Common myeloid progenitor, CD34-positive (primary cell): ENCODE measurements around the gene RBM10.

ENCODE experiments used
- CTCF ChIA-PET: fragments of 350-600 bp; sonication (Branson Sonifier 250); formaldehyde crosslinking; loops from one replicate; lab custom pipeline; 2021; ENCODE audit warnings: antibody characterized with exemption; lab: Charles Lee
- POLR2A ChIA-PET: fragments of 350-600 bp; sonication (Branson Sonifier 250); formaldehyde crosslinking; loops from one replicate; lab custom pipeline; 2021; ENCODE audit warnings: antibody characterized with exemption; lab: Charles Lee
- DNase-seq, 3 donors: peaks; one replicate each; pipeline versions ENCODE4 v3.0.0 to v3.0.0-alpha.2; 2013
- H3K27ac ChIP-seq, 2 experiments: 1 replicate in 1 of 2; 2 replicates in 1 of 2; pipeline ENCODE4 v1.7.0; 2013; ENCODE audit warnings: inconsistent platforms in 2 of 2, low read length in 2 of 2, mild to moderate bottlenecking in 2 of 2, low read depth in 1 of 2, moderate library complexity in 1 of 2; ENCODE audit not compliant: severe bottlenecking in 2 of 2, insufficient read depth in 1 of 2, poor library complexity in 1 of 2
- H3K27me3 ChIP-seq, 5 experiments: replicated peaks in 2 of 5; 1 replicate in 3 of 5; 2 replicates in 2 of 5; pipeline versions ENCODE4 v1.6.1 to v1.7.0; 2013; ENCODE audit warnings: low read length in 4 of 5, mild to moderate bottlenecking in 2 of 5, moderate library complexity in 2 of 5, inconsistent platforms in 1 of 5; ENCODE audit not compliant: insufficient read depth in 5 of 5, control insufficient read depth in 4 of 5
- H3K36me3 ChIP-seq, 4 experiments: 1 replicate in 2 of 4; 2 replicates in 2 of 4; pipeline versions ENCODE4 v1.6.1 to v1.7.0; 2013; ENCODE audit warnings: low read length in 3 of 4, control low read depth in 1 of 4, mild to moderate bottlenecking in 1 of 4; ENCODE audit not compliant: control insufficient read depth in 4 of 4, insufficient read depth in 4 of 4
- H3K4me1 ChIP-seq, 4 experiments: 1 replicate in 3 of 4; 2 replicates in 1 of 4; pipeline versions ENCODE4 v1.6.1 to v1.7.1; 2013; ENCODE audit warnings: low read length in 3 of 4, mild to moderate bottlenecking in 3 of 4, control low read depth in 1 of 4, inconsistent platforms in 1 of 4, moderate library complexity in 1 of 4; ENCODE audit not compliant: control insufficient read depth in 4 of 4, insufficient read depth in 4 of 4; ENCODE audit errors: control extremely low read depth in 1 of 4
- H3K4me3 ChIP-seq, 7 experiments: 1 replicate in 4 of 7; 2 replicates in 3 of 7; pipeline versions ENCODE4 v1.5.1 to v1.7.0; 2013; ENCODE audit warnings: mild to moderate bottlenecking in 7 of 7, low read length in 6 of 7, moderate library complexity in 6 of 7, inconsistent platforms in 2 of 7, low read depth in 2 of 7, control low read depth in 1 of 7; ENCODE audit not compliant: insufficient read depth in 4 of 7, control insufficient read depth in 1 of 7; ENCODE audit errors: extremely low read depth in 1 of 7
- H3K9me3 ChIP-seq, 5 experiments: 1 replicate in 4 of 5; 2 replicates in 1 of 5; pipeline versions ENCODE4 v1.6.1 to v1.7.1; 2013; ENCODE audit warnings: low read length in 4 of 5, mild to moderate bottlenecking in 2 of 5, inconsistent platforms in 1 of 5, low read depth in 1 of 5, moderate library complexity in 1 of 5; ENCODE audit not compliant: control insufficient read depth in 4 of 5, insufficient read depth in 2 of 5; ENCODE audit errors: control extremely low read depth in 1 of 5
- WGBS: methylation state at CpG from one replicate; pipeline ENCODE4 v1.1.5; 2013; ENCODE audit not compliant: insufficient coverage; 5-methylcytosine and 5-hydroxymethylcytosine counted together

The RBM10 gene

GRCh38 chrX:47175588-47175980 lies 30.6 kb downstream of the RBM10 start:
- 91% methylated on average over 8 of the region's 12 CpGs for WGBS
- no peaks in the 10 kb centered on the region for H3K4me1 ChIP-seq
- DNase-seq = no peak
- ChIA-PET POLR2A (interaction anchor here (0.6 kb wide), 1 partner anchor 181 kb away, joined by 4 read pairs; no protein-coding TSS in a partner anchor), CTCF (interaction anchor here (0.6 to 1.7 kb wide), 2 partner anchors 17 to 112 kb away, joined by 3 to 4 read pairs; no protein-coding TSS in a partner anchor)
- no peak overlapping the region for H3K4me3 ChIP-seq
- peaks cover 4 to 88% (median 50%) of the 10 kb centered on the region in 4 experiments for H3K36me3 ChIP-seq
- H3K27ac ChIP-seq = no peak overlapping the region
- H3K9me3 ChIP-seq = no peaks in the 10 kb centered on the region
- peaks cover 0 to 92% (median 0%) of the 10 kb centered on the region in 5 experiments for H3K27me3 ChIP-seq

- Histone ChIP-seq H3K27me3 (peaks cover 0 to 86% (median 0%) of the 10 kb centered on the region in 5 experiments), H3K27ac (no peak overlapping the region), H3K4me3 (no peak overlapping the region), H3K36me3 (peaks cover 4 to 88% (median 51%) of the 10 kb centered on the region in 4 experiments), H3K9me3 (no peaks in the 10 kb centered on the region), H3K4me1 (no peaks in the 10 kb centered on the region)
- POLR2A ChIA-PET = no interaction called here
- CTCF ChIA-PET = interaction anchor here (1.7 kb wide), 1 partner anchor 18 kb away, joined by 3 read pairs; no protein-coding TSS in a partner anchor
- 82% methylated on average over 20 of the region's 23 CpGs for WGBS
- DNase-seq = no peak
These were observed 31.2 kb downstream of the RBM10 start for GRCh38 chrX:47176101-47176740.

DNA sequence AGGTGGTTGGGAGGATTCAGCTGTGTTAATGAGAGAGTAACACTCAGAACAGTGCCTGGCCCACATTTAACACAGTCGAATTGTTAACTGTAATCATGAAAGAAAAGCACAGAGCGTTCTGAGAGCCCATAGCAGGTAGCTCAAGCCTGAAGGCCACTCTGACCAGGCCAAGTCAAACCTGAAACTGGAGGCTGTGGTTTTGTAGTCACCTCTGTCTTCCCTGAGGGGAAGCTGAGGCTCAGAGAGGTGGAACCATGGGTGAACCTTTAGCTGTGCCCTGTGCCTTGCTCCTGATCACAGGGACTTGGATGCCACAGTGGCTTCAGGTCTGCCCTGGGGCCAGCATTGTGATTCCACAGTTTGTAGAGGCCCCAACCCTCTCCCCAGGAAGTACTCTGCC lies 32.1 kb downstream of the RBM10 start:
- Histone ChIP-seq H3K4me3 (no peak overlapping the region), H3K27me3 (peaks cover 0 to 86% (median 0%) of the 10 kb centered on the region in 5 experiments), H3K36me3 (peaks cover 4 to 89% (median 52%) of the 10 kb centered on the region in 4 experiments), H3K4me1 (no peaks in the 10 kb centered on the region), H3K27ac (no peak overlapping the region), H3K9me3 (no peaks in the 10 kb centered on the region)
- WGBS = 70% methylated on average over 2 of the region's 2 CpGs
- CTCF ChIA-PET = interaction anchor here (1.7 kb wide), 1 partner anchor 19 kb away, joined by 3 read pairs; no protein-coding TSS in a partner anchor
- POLR2A ChIA-PET = no interaction called here
- DNase-seq = no peak

DNA sequence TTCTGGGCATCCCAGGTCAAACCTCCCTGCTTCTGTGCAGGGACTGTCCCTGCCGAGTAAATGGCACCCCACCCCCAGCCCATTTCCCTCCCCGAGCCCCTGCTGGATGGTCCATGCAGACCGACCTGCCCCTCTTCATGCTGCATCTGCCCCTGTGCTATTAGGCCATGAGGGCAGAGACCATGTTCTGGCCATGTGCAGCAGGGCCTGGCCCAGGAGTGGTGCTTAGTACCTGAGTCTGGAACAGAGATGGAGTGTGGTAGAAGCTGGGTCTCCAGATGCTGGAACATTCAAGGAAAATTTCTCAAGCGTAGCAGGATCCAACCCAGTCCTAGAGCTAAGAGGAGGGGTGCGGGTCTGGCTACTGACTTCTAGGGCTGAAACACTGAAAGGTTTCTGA lies 33.3 kb downstream of the RBM10 start:
- 95% methylated on average over 5 of the region's 5 CpGs for WGBS
- H3K36me3 ChIP-seq = peaks cover 3 to 85% (median 50%) of the 10 kb centered on the region in 4 experiments
- no peak overlapping the region for H3K4me3 ChIP-seq
- no peak overlapping the region for H3K27ac ChIP-seq
- no peak for DNase-seq
- H3K9me3 ChIP-seq = no peaks in the 10 kb centered on the region
- no peaks in the 10 kb centered on the region for H3K4me1 ChIP-seq
- CTCF ChIA-PET = interaction anchor here (0.9 kb wide), 1 partner anchor 10 kb away, joined by 3 read pairs; no protein-coding TSS in a partner anchor
- POLR2A ChIA-PET = no interaction called here
- H3K27me3 ChIP-seq = peaks cover 0 to 80% (median 0%) of the 10 kb centered on the region in 5 experiments

DNA sequence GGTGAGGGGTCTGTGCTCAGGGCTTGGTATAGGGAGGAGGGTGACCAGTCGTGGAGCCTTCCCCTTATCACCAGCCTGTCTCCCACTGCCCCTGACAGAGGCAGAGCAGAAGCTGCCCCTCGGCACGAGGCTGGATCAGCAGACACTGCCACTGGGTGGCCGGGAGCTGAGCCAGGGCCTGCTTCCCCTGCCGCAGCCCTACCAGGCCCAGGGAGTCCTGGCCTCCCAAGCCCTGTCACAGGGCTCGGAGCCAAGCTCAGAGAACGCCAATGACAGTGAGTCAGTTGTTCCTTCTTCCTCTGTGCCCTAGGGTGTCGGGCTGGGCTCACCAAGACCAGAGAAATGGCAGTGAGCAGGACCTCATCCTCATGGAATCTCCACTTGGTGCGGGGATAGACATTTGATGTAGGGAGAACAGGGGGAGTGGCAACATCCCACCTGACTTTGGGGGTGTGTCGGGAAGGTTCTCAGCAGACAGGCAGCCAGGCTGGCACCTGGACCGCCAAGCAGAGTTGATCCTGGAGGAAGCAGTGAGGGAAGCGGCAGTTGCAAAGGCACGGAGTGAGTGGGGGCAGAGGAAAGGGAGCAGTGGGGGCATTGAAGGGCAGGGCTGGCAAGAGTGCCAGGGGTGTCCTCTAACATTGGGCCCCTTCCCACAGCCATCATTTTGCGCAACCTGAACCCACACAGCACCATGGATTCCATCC lies 34.4 kb downstream of the RBM10 start:
- no peak for DNase-seq
- 85% methylated on average over 12 of the region's 14 CpGs for WGBS
- ChIA-PET CTCF (interaction anchor here (0.9 kb wide), 1 partner anchor 9 kb away, joined by 3 read pairs; no protein-coding TSS in a partner anchor), POLR2A (no interaction called here)
- Histone ChIP-seq H3K4me3 (no peak overlapping the region), H3K36me3 (peaks cover 3 to 80% (median 46%) of the 10 kb centered on the region in 4 experiments), H3K9me3 (no peaks in the 10 kb centered on the region), H3K27me3 (peaks cover 0 to 77% (median 0%) of the 10 kb centered on the region in 5 experiments), H3K4me1 (no peaks in the 10 kb centered on the region), H3K27ac (no peak overlapping the region)

GRCh38 chrX:47179928-47180255 lies 34.9 kb downstream of the RBM10 start:
- no peak overlapping the region for H3K27ac ChIP-seq
- ChIA-PET POLR2A (no interaction called here), CTCF (interaction anchor here (1.1 kb wide), 1 partner anchor 200 kb away, joined by 3 read pairs; no protein-coding TSS in a partner anchor)
- 91% methylated on average over 13 of the region's 18 CpGs for WGBS
- peaks cover 3 to 80% (median 46%) of the 10 kb centered on the region in 4 experiments for H3K36me3 ChIP-seq
- H3K4me1 ChIP-seq = no peaks in the 10 kb centered on the region
- no peak for DNase-seq
- no peaks in the 10 kb centered on the region for H3K9me3 ChIP-seq
- H3K4me3 ChIP-seq = no peak overlapping the region
- peaks cover 0 to 77% (median 0%) of the 10 kb centered on the region in 5 experiments for H3K27me3 ChIP-seq
